Vagina (tissue), 2 donors: Measurements from ENCODE around the gene RCL1. TPM values are rescaled to one million over a fixed set of nuclear protein-coding genes. Genes with fewer than 3 reads are reported as not detected.
"Not testable (repeated sequence)": the region's sequence is repeated elsewhere in the genome, so short reads cannot be mapped to it uniquely, and the experiment has no call there.

Experiments used
- DNase-seq, 2 donors: peaks; one replicate each; pipeline ENCODE4 v3.0.0-alpha.2; 2017; ENCODE audit errors: extremely low spot score in 2 of 2
- H3K27ac ChIP-seq: fragments of 200-600 bp; sonication (generic); one replicate; pipeline ENCODE4 v1.5.1; 2019
- H3K27me3 ChIP-seq: fragments of 200-600 bp; sonication (generic); one replicate; pipeline ENCODE4 v1.5.1; 2019
- H3K36me3 ChIP-seq, 2 donors: fragments of 200-600 bp; sonication (generic); one replicate each; pipeline ENCODE4 v1.5.1; 2017 to 2019
- H3K4me1 ChIP-seq: fragments of 200-600 bp; sonication (generic); one replicate; pipeline ENCODE4 v1.5.1; 2019
- H3K4me3 ChIP-seq, 2 donors: fragments of 200-600 bp; sonication (generic); 1 replicate in 1 of 2; 2 replicates in 1 of 2; pipeline ENCODE4 v1.5.1; 2016 to 2019
- H3K9me3 ChIP-seq: fragments of 200-600 bp; sonication (generic); one replicate; pipeline ENCODE4 v1.5.1; 2019
- POLR2A ChIP-seq, 2 donors: fragments of 450-650 bp; IDR thresholded peaks; one replicate each; pipeline ENCODE4 v1.6.1; 2017; ENCODE audit warnings: antibody characterized with exemption in 2 of 2, mild to moderate bottlenecking in 2 of 2, moderate library complexity in 2 of 2
- POLR2AphosphoS5 ChIP-seq, 2 donors: sonication (generic); formaldehyde crosslinking; IDR thresholded peaks; one replicate each; pipeline ENCODE4 v1.9.0; 2017; ENCODE audit warnings: antibody characterized with exemption in 2 of 2, mild to moderate bottlenecking in 2 of 2, low read depth in 1 of 2; ENCODE audit not compliant: insufficient read depth in 1 of 2
- intact Hi-C: fragments of 100-400 bp; cut with DNase I; formaldehyde crosslinking; loops from one replicate; pipeline ENCODE4 v1.15.1; 2023
- total RNA-seq: library from RNA; depleted of rRNA; stranded (reverse); fragments of >200 nt; gene quantifications from one replicate; pipeline ENCODE4 v1.2.3, GENCODE V29; 2016
- TF ChIP-seq, protein P1 (sequence below), 3 experiments: fragments of 450-650 bp in 2 of 3; fragments of 200-600 bp in 1 of 3; sonication (generic) in 1 of 3; IDR thresholded peaks; one replicate each; pipeline ENCODE4 v1.5.1; 2017 to 2019; ENCODE audit warnings: antibody characterized with exemption in 3 of 3, mild to moderate bottlenecking in 2 of 3, moderate library complexity in 2 of 3

Gene RCL1
- total RNA-seq, 1 donor from 2014 or later, result 24.8 TPM

DNA sequence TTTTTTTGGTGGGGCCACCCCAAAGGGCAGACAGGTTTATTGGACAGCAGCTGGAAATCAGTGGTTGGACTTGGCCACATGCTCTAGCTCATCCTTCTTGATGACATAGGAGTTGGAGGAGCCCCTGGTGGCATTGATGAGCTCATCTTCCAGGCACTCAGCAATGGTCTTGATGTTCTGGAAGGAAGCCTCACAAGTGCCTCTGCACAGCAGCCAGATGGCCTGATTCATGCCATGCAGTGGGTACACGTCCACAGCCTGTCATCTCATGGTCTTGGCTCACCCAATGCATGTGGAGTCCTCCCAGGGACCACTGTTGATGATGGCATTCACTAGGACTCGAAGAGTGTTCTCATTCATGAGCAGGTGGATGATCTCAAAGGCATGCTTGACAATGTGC, 11.3 kb upstream of the RCL1 start:
- H3K9me3 ChIP-seq, result no peaks in the 10 kb centered on the region

DNA sequence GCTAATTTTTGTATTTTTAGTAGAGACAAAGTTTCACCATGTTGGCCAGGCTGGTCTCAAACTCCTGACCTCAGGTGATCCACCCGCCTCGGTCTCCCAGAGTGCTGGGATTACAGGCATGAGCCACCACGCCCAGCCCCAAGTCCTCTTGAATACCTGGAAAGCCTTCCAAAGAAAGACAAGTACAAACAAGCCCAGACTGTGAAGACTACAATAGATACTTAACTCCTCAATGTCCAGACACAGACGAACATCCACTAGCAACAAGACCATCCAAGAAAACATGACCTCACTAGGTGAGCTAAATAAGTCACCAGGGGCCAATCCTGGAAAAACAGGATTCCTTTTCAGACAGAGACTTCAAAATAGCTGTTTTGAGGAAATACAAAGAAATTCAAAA, 9.6 kb upstream of the RCL1 start:
- H3K27ac ChIP-seq, intact Hi-C loops, DNase-seq, H3K9me3 ChIP-seq, H3K36me3 ChIP-seq, H3K4me3 ChIP-seq, H3K4me1 ChIP-seq, H3K27me3 ChIP-seq: not testable (repeated sequence)

More for the DNA sequence above, 11.3 kb upstream of the RCL1 start:
- Histone ChIP-seq H3K4me3 (no peak overlapping the region), H3K27ac (no peak overlapping the region), H3K36me3 (no peaks in the 10 kb centered on the region), H3K4me1 (no peaks in the 10 kb centered on the region), H3K27me3 (no peaks in the 10 kb centered on the region)
- no peak for DNase-seq
- TF ChIP-seq, protein P1, sequence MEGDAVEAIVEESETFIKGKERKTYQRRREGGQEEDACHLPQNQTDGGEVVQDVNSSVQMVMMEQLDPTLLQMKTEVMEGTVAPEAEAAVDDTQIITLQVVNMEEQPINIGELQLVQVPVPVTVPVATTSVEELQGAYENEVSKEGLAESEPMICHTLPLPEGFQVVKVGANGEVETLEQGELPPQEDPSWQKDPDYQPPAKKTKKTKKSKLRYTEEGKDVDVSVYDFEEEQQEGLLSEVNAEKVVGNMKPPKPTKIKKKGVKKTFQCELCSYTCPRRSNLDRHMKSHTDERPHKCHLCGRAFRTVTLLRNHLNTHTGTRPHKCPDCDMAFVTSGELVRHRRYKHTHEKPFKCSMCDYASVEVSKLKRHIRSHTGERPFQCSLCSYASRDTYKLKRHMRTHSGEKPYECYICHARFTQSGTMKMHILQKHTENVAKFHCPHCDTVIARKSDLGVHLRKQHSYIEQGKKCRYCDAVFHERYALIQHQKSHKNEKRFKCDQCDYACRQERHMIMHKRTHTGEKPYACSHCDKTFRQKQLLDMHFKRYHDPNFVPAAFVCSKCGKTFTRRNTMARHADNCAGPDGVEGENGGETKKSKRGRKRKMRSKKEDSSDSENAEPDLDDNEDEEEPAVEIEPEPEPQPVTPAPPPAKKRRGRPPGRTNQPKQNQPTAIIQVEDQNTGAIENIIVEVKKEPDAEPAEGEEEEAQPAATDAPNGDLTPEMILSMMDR (IDR thresholded peaks at IDR 0.05), result no peak
- TF ChIP-seq POLR2AphosphoS5 (IDR thresholded peaks at IDR 0.05; ENCODE audit: insufficient read depth in 1 of 2, low read depth in 1 of 2) (no peak), POLR2A (IDR thresholded peaks at IDR 0.05) (no peak)
- intact Hi-C loops, result no loop called here

DNA sequence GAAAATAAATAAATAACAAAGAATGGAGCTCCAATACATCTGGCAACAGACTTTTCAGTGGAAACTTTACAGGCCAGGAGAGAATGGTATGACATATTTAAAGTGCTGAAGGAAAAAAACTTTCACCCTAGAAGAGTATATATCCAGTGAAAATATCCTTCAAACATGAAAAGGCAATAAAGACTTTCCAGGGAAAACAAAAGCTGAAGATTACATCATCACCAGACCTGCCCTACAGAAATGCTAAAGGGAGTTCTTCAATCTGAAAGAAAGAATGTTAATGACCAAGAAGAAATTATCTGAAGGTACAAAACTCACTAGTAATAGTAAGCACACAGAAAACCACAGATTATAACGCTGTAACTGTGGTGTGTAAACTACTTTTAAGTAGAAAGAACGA, 8.3 kb upstream of the RCL1 start:
- H3K27me3 ChIP-seq, result no peaks in the 10 kb centered on the region
- no peaks in the 10 kb centered on the region for H3K4me1 ChIP-seq
- DNase-seq, result no peak
- H3K27ac ChIP-seq, result no peak overlapping the region
- no peak overlapping the region for H3K4me3 ChIP-seq
- no peak for TF ChIP-seq POLR2AphosphoS5 (IDR thresholded peaks at IDR 0.05; ENCODE audit: insufficient read depth in 1 of 2, low read depth in 1 of 2)
- TF ChIP-seq, protein P1 (IDR thresholded peaks at IDR 0.05), result no peak
- no peak for TF ChIP-seq POLR2A (IDR thresholded peaks at IDR 0.05)
- no peaks in the 10 kb centered on the region for H3K36me3 ChIP-seq
- intact Hi-C loops, result no loop called here
- no peaks in the 10 kb centered on the region for H3K9me3 ChIP-seq

DNA sequence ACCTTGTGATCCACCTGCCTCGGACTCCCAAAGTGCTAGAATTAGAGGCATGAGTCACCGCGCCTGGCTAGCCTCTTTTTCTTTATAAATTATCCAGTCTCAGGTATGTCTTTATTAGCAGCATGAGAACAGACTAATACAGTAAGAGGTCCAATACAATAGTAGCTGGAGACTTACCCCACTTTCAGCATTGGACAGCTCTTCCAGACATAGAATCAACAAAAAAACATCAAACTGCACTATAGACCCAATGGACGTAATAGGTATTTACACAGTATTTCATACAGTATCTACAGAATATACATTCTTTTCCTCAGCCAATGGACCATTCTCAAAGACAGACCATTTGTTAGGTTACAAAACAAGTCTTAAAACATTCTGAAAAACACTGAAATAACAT, 6.1 kb upstream of the RCL1 start:
- no peak overlapping the region for H3K4me3 ChIP-seq
- no peak for DNase-seq
- intact Hi-C loops, result no loop called here
- H3K36me3 ChIP-seq, result no peaks in the 10 kb centered on the region
- H3K27ac ChIP-seq, result no peak overlapping the region
- no peak for TF ChIP-seq POLR2A (IDR thresholded peaks at IDR 0.05)
- peaks cover 2% of the 10 kb centered on the region for H3K4me1 ChIP-seq
- no peaks in the 10 kb centered on the region for H3K9me3 ChIP-seq
- H3K27me3 ChIP-seq, result no peaks in the 10 kb centered on the region

DNA sequence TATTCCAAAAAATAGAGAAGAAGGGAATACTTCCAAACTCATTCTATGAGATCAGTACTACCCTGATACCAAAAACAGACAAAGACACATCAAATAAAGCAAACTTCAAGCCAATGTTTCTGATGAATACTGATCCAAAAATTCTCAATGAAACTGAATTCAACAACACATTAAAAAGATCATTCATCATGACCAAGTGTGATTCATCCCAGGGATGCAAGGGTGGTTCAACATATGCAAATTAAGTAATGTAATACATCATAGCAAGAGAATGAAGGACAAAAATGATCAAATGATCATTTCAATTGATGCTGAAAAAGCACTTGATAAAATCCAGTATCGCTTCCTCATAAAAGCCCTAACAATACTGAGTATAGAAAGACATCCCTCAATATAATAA, 4.9 kb upstream of the RCL1 start:
- Histone ChIP-seq H3K9me3 (no peaks in the 10 kb centered on the region), H3K27me3 (no peaks in the 10 kb centered on the region), H3K4me1 (peaks cover 9% of the 10 kb centered on the region), H3K36me3 (no peaks in the 10 kb centered on the region), H3K4me3 (no peak overlapping the region), H3K27ac (no peak overlapping the region)
- no peak for DNase-seq
- intact Hi-C loops, result no loop called here
- TF ChIP-seq POLR2AphosphoS5 (IDR thresholded peaks at IDR 0.05; ENCODE audit: insufficient read depth in 1 of 2, low read depth in 1 of 2) (no peak), POLR2A (IDR thresholded peaks at IDR 0.05) (no peak)
- TF ChIP-seq, protein P1 (IDR thresholded peaks at IDR 0.05), result no peak

DNA sequence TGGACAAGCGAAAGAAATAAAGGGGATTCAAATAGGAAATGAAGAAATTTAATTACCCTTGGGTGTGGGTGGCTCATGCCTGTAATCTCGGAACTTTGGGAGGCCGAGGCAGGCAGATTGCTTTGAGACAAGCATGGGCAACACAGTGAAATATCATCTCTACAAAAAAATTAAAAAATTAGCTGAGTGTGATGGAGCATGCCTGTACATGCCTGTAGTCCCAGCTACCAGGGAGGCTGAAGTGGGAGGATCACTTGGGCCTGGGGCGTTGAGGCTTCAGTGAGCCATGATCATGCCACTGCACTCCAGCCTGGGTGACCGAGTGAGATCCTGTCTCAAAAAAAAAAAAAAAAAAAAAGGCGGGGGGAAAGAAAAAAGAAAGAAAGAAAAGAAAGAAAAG, 4.0 kb upstream of the RCL1 start:
- no peak overlapping the region for H3K4me3 ChIP-seq
- no peak for DNase-seq
- TF ChIP-seq POLR2AphosphoS5 (IDR thresholded peaks at IDR 0.05; ENCODE audit: insufficient read depth in 1 of 2, low read depth in 1 of 2), result no peak
- TF ChIP-seq, protein P1 (IDR thresholded peaks at IDR 0.05), result no peak
- TF ChIP-seq POLR2A (IDR thresholded peaks at IDR 0.05), result no peak
- no peaks in the 10 kb centered on the region for H3K27me3 ChIP-seq
- intact Hi-C loops, result no loop called here
- no peak overlapping the region for H3K27ac ChIP-seq
- no peaks in the 10 kb centered on the region for H3K9me3 ChIP-seq
- H3K36me3 ChIP-seq, result no peaks in the 10 kb centered on the region
- peaks cover 11% of the 10 kb centered on the region for H3K4me1 ChIP-seq
